PC-9 (cell line): ENCODE data around the gene RIOK2. TPM values are rescaled to one million over a fixed set of nuclear protein-coding genes. Genes with fewer than 3 reads are reported as not detected.

Experiments
- BruUV-seq: library from RNA; stranded (reverse); fragments of 400-500 nt; replicated peaks from 2 replicates; lab custom pipeline; 2021; lab: Mats Ljungman, UMichigan
- CTCF ChIA-PET: fragments of 300-600 bp; sonication (Branson Sonifier 250); formaldehyde crosslinking; loops from one replicate; lab custom pipeline; 2022; ENCODE audit warnings: antibody characterized with exemption; lab: Charles Lee
- POLR2A ChIA-PET: fragments of 300-600 bp; sonication (Branson Sonifier 250); formaldehyde crosslinking; loops from one replicate; lab custom pipeline; 2022; ENCODE audit warnings: antibody characterized with exemption; ENCODE audit not compliant: unreplicated experiment; lab: Charles Lee
- DNase-seq, 2 experiments: peaks; one replicate each; pipeline versions ENCODE4 v3.0.0 to v3.0.0-alpha.2; 2015 to 2022; ENCODE audit warnings: mixed read lengths in 1 of 2
- H2AFZ ChIP-seq: fragments of 200-600 bp; sonication (generic); 2 replicates; pipeline ENCODE4 v1.8.1; 2017; ENCODE audit warnings: antibody characterized with exemption
- H3F3A ChIP-seq: fragments of 200-600 bp; sonication (generic); 2 replicates; pipeline ENCODE4 v1.8.1; 2017; ENCODE audit warnings: antibody characterized with exemption, mild to moderate bottlenecking, low read depth; ENCODE audit not compliant: insufficient read depth
- H3K27ac ChIP-seq: fragments of 200-600 bp; sonication (generic); 2 replicates; pipeline ENCODE4 v1.6.1; 2016; ENCODE audit warnings: mixed run types
- H3K27me3 ChIP-seq: fragments of 200-600 bp; sonication (generic); 2 replicates; pipeline ENCODE4 v1.6.1; 2016; ENCODE audit warnings: low read depth, mixed run types; ENCODE audit not compliant: insufficient read depth
- H3K36me3 ChIP-seq: fragments of 200-600 bp; sonication (generic); 2 replicates; pipeline ENCODE4 v1.6.1; 2016; ENCODE audit warnings: low read depth, mixed run types
- H3K4me1 ChIP-seq: fragments of 200-600 bp; sonication (generic); replicated peaks from 2 replicates; pipeline ENCODE4 v1.6.1; 2016; ENCODE audit warnings: mixed run types; ENCODE audit not compliant: insufficient read depth
- H3K4me2 ChIP-seq: fragments of 200-600 bp; sonication (generic); 2 replicates; pipeline ENCODE4 v1.6.1; 2017; ENCODE audit warnings: mixed run types
- H3K4me3 ChIP-seq: fragments of 200-600 bp; sonication (generic); 2 replicates; pipeline ENCODE4 v1.6.1; 2016; ENCODE audit warnings: mixed run types
- H3K79me2 ChIP-seq: fragments of 200-600 bp; sonication (generic); 2 replicates; pipeline ENCODE4 v1.6.1; 2017; ENCODE audit warnings: low read depth, mixed run types
- H3K9me2 ChIP-seq: fragments of 200-600 bp; sonication (generic); 2 replicates; pipeline ENCODE4 v1.8.1; 2017; ENCODE audit warnings: mild to moderate bottlenecking; ENCODE audit not compliant: insufficient read depth
- H3K9me3 ChIP-seq: fragments of 200-600 bp; sonication (generic); 2 replicates; pipeline ENCODE4 v1.8.1; 2016; ENCODE audit warnings: low read depth; ENCODE audit not compliant: insufficient read depth
- H4K20me1 ChIP-seq: fragments of 200-600 bp; sonication (generic); 2 replicates; pipeline ENCODE4 v1.8.1; 2017; ENCODE audit not compliant: insufficient read depth
- CTCF ChIP-seq: fragments of 200-600 bp; sonication (generic); conservative IDR thresholded peaks from 2 replicates; pipeline ENCODE4 v1.6.1; 2017; ENCODE audit warnings: mixed run types, antibody characterized with exemption, mild to moderate bottlenecking, moderate library complexity
- EZH2 ChIP-seq: fragments of 200-600 bp; sonication (generic); IDR thresholded peaks from 2 replicates; pipeline ENCODE4 v1.8.0; 2017; ENCODE audit warnings: antibody characterized with exemption, low read depth
- intact Hi-C: fragments of 100-400 bp; cut with micrococcal nuclease; formaldehyde crosslinking; loops from one replicate; pipeline ENCODE4 v1.10.0; 2022; ENCODE audit not compliant: unreplicated experiment
- total RNA-seq: library from RNA; stranded (reverse); gene quantifications from 2 replicates; pipeline ENCODE4 v1.2.3, GENCODE V29; 2021

The RIOK2 gene
- total RNA-seq, 1 experiment from 2014 or later: 18.4 TPM

GRCh38 chr5:97208714-97209113 lies 25.7 kb upstream of the RIOK2 start:
- H4K20me1 ChIP-seq: no peaks in the 10 kb centered on the region
- no peaks in the 10 kb centered on the region for H3K36me3 ChIP-seq
- TF ChIP-seq EZH2: no peak
- no peak for TF ChIP-seq CTCF
- intact Hi-C loops: no loop called here
- BruUV-seq: no TSS peak
- no peaks in the 10 kb centered on the region for H3K27me3 ChIP-seq
- CTCF ChIA-PET: no interaction called here
- no peak overlapping the region for H2AFZ ChIP-seq
- no peak overlapping the region for H3K4me2 ChIP-seq
- H3K27ac ChIP-seq: no peak overlapping the region
- H3K79me2 ChIP-seq: no peaks in the 10 kb centered on the region
- H3F3A ChIP-seq: no peaks in the 10 kb centered on the region
- H3K4me1 ChIP-seq: no peaks in the 10 kb centered on the region
- no peak overlapping the region for H3K4me3 ChIP-seq
- no peaks in the 10 kb centered on the region for H3K9me2 ChIP-seq
- H3K9me3 ChIP-seq: peaks cover 9% of the 10 kb centered on the region; the same call in 1 of the 2 replicates
- no peak for DNase-seq
- POLR2A ChIA-PET: no interaction called here

GRCh38 chr5:97208184-97208713 lies 25.2 kb upstream of the RIOK2 start:
- CTCF ChIA-PET: no interaction called here
- no TSS peak for BruUV-seq

GRCh38 chr5:97194366-97194765 lies 11.3 kb upstream of the RIOK2 start:
- intact Hi-C loops: no loop called here
- no TSS peak for BruUV-seq
- POLR2A ChIA-PET: interaction anchor here (0.6 kb wide), 1 partner anchor 110 kb away, joined by 4 read pairs; no protein-coding TSS in a partner anchor
- no peak for DNase-seq
- H3K4me3 ChIP-seq: peak overlapping the region; percentile 6; the same call in 1 of the 2 replicates
- H3K27ac ChIP-seq: peak overlapping the region; percentile 89; the same call in 1 of the 2 replicates
- peaks cover 15% of the 10 kb centered on the region for H3F3A ChIP-seq
- H3K36me3 ChIP-seq: no peaks in the 10 kb centered on the region
- no peaks in the 10 kb centered on the region for H3K9me3 ChIP-seq
- H4K20me1 ChIP-seq: no peaks in the 10 kb centered on the region
- 0 out of 2 replicates have a peak, but pooled peaks cover 4% of the 10 kb centered on the region for H3K9me2 ChIP-seq
- no peaks in the 10 kb centered on the region for H3K27me3 ChIP-seq
- peaks cover 28% of the 10 kb centered on the region for H3K4me1 ChIP-seq
- H2AFZ ChIP-seq: no peak overlapping the region
- no peak for TF ChIP-seq CTCF
- peaks cover 4% of the 10 kb centered on the region; the same call in 1 of the 2 replicates for H3K79me2 ChIP-seq
- CTCF ChIA-PET: no interaction called here
- peak overlapping the region; percentile 78 for H3K4me2 ChIP-seq

More at GRCh38 chr5:97208184-97208713, 25.2 kb upstream of the RIOK2 start:
- no peaks in the 10 kb centered on the region for H3K4me1 ChIP-seq
- no peak overlapping the region for H2AFZ ChIP-seq
- H3K27me3 ChIP-seq: no peaks in the 10 kb centered on the region
- H3K79me2 ChIP-seq: no peaks in the 10 kb centered on the region
- H4K20me1 ChIP-seq: no peaks in the 10 kb centered on the region
- H3K27ac ChIP-seq: no peak overlapping the region
- POLR2A ChIA-PET: no interaction called here
- no peaks in the 10 kb centered on the region for H3F3A ChIP-seq
- H3K9me3 ChIP-seq: peaks cover 4% of the 10 kb centered on the region; the same call in 1 of the 2 replicates
- intact Hi-C loops: no loop called here
- no peak for TF ChIP-seq EZH2
- no peaks in the 10 kb centered on the region for H3K9me2 ChIP-seq
- no peaks in the 10 kb centered on the region for H3K36me3 ChIP-seq
- DNase-seq: no peak
- H3K4me3 ChIP-seq: no peak overlapping the region
- H3K4me2 ChIP-seq: no peak overlapping the region

- H3K4me1 ChIP-seq: peaks cover 28% of the 10 kb centered on the region
- POLR2A ChIA-PET: no interaction called here
- TF ChIP-seq CTCF (no peak), EZH2 (no peak)
- H3F3A ChIP-seq: peaks cover 15% of the 10 kb centered on the region
- no TSS peak for BruUV-seq
- 0 out of 2 replicates have a peak, but pooled peaks cover 4% of the 10 kb centered on the region for H3K9me2 ChIP-seq
- no peaks in the 10 kb centered on the region for H3K27me3 ChIP-seq
- CTCF ChIA-PET: no interaction called here
- H3K27ac ChIP-seq: peak overlapping the region; percentile 89
- no peaks in the 10 kb centered on the region for H3K9me3 ChIP-seq
- no peak for DNase-seq
- no peaks in the 10 kb centered on the region for H4K20me1 ChIP-seq
- peaks cover 4% of the 10 kb centered on the region; the same call in 1 of the 2 replicates for H3K79me2 ChIP-seq
- intact Hi-C loops: no loop called here
- H3K4me3 ChIP-seq: peak overlapping the region; percentile 43; the same call in 1 of the 2 replicates
- peak overlapping the region; percentile 78 for H3K4me2 ChIP-seq
- peak overlapping the region; percentile 44 for H2AFZ ChIP-seq
- H3K36me3 ChIP-seq: no peaks in the 10 kb centered on the region
Observed at GRCh38 chr5:97193355-97193688, 10.3 kb upstream of the RIOK2 start.
